Transverse colon (tissue), 3 donors: ENCODE measurements around the gene SNED1.

ENCODE experiments used
- EP300 ChIP-seq: sonication (generic); formaldehyde crosslinking; IDR thresholded peaks from one replicate; pipeline ENCODE4 v1.6.1; 2017; ENCODE audit warnings: antibody characterized with exemption, low read depth
- POLR2A ChIP-seq: fragments of 450-650 bp; IDR thresholded peaks from one replicate; pipeline ENCODE4 v1.6.1; 2016; ENCODE audit warnings: antibody characterized with exemption, mild to moderate bottlenecking, moderate library complexity
- TF ChIP-seq, protein P1 (sequence below), 5 experiments: fragments of 200-600 bp in 3 of 5; fragments of 450-650 bp in 2 of 5; sonication (generic) in 3 of 5; IDR thresholded peaks; 1 replicate in 2 of 5; 2 replicates in 3 of 5; pipeline ENCODE4 v1.5.1; 2016 to 2017; ENCODE audit warnings: antibody characterized with exemption in 5 of 5, inconsistent platforms in 3 of 5, mild to moderate bottlenecking in 2 of 5, moderate library complexity in 1 of 5

GRCh38 chr2:241139531-241140444, 141.4 kb downstream of the SNED1 start:
- TF ChIP-seq, protein P1, sequence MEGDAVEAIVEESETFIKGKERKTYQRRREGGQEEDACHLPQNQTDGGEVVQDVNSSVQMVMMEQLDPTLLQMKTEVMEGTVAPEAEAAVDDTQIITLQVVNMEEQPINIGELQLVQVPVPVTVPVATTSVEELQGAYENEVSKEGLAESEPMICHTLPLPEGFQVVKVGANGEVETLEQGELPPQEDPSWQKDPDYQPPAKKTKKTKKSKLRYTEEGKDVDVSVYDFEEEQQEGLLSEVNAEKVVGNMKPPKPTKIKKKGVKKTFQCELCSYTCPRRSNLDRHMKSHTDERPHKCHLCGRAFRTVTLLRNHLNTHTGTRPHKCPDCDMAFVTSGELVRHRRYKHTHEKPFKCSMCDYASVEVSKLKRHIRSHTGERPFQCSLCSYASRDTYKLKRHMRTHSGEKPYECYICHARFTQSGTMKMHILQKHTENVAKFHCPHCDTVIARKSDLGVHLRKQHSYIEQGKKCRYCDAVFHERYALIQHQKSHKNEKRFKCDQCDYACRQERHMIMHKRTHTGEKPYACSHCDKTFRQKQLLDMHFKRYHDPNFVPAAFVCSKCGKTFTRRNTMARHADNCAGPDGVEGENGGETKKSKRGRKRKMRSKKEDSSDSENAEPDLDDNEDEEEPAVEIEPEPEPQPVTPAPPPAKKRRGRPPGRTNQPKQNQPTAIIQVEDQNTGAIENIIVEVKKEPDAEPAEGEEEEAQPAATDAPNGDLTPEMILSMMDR (IDR thresholded peaks at IDR 0.05) = no peak
- TF ChIP-seq EP300 (no peak), POLR2A (no peak)
